Keratinocyte (primary cell): ENCODE measurements around the gene LRRC10B. TPM values are rescaled to one million over a fixed set of nuclear protein-coding genes. Genes with fewer than 3 reads are reported as not detected.

ENCODE experiments used
- DNase-seq: peaks from one replicate; pipeline ENCODE4 v3.0.0-alpha.2; 2011; ENCODE audit warnings: low read depth, missing footprints, low spot score
- FAIRE-seq: peaks from 2 replicates; lab custom pipeline; 2011; peaks lifted over from hg19 to GRCh38; lab: Jason Lieb, UNC
- H2AFZ ChIP-seq: 2 replicates; pipeline ENCODE4 v1.6.0; 2012; ENCODE audit warnings: low read length, control low read depth, inconsistent platforms; ENCODE audit not compliant: control insufficient read depth
- H3K27ac ChIP-seq: 2 replicates; pipeline ENCODE4 v1.5.1; 2011; ENCODE audit warnings: low read length; ENCODE audit not compliant: control insufficient read depth, insufficient read depth
- H3K27me3 ChIP-seq: 3 replicates; pipeline ENCODE4 v1.6.0; 2011; ENCODE audit warnings: low read length; ENCODE audit not compliant: control insufficient read depth, insufficient read depth; ENCODE audit errors: extremely low read depth
- H3K36me3 ChIP-seq, 2 experiments: 2 replicates in 1 of 2; 3 replicates in 1 of 2; pipeline ENCODE4 v1.5.1; 2011; ENCODE audit warnings: low read length in 2 of 2, mild to moderate bottlenecking in 1 of 2; ENCODE audit not compliant: control insufficient read depth in 2 of 2, insufficient read depth in 2 of 2; ENCODE audit errors: extremely low read depth in 1 of 2
- H3K4me1 ChIP-seq: 3 replicates; pipeline ENCODE4 v1.5.1; 2011; ENCODE audit warnings: low read length; ENCODE audit not compliant: control insufficient read depth, insufficient read depth; ENCODE audit errors: extremely low read depth
- H3K4me2 ChIP-seq: 3 replicates; pipeline ENCODE4 v1.6.0; 2011; ENCODE audit warnings: low read depth, low read length; ENCODE audit not compliant: control insufficient read depth, insufficient read depth; ENCODE audit errors: extremely low read depth
- H3K4me3 ChIP-seq, 3 experiments: fragments of 200-600 bp in 1 of 3; sonication (generic) in 1 of 3; 2 replicates in 2 of 3; 3 replicates in 1 of 3; pipeline ENCODE4 v1.5.1; 2011 to 2016; ENCODE audit warnings: low read length in 3 of 3, mild to moderate bottlenecking in 3 of 3, control low read depth in 2 of 3, inconsistent platforms in 1 of 3, low read depth in 1 of 3, mixed read lengths in 1 of 3, mixed run types in 1 of 3, moderate library complexity in 1 of 3; ENCODE audit not compliant: control insufficient read depth in 2 of 3, insufficient read depth in 2 of 3; ENCODE audit errors: extremely low read depth in 1 of 3
- H3K79me2 ChIP-seq: 2 replicates; pipeline ENCODE4 v1.6.0; 2012; ENCODE audit warnings: low read length; ENCODE audit not compliant: control insufficient read depth, insufficient read depth
- H3K9ac ChIP-seq: 3 replicates; pipeline ENCODE4 v1.6.0; 2011; ENCODE audit warnings: low read length; ENCODE audit not compliant: control insufficient read depth, insufficient read depth; ENCODE audit errors: extremely low read depth
- H3K9me1 ChIP-seq: 3 replicates; pipeline ENCODE4 v1.6.0; 2011; ENCODE audit warnings: low read length; ENCODE audit not compliant: control insufficient read depth, insufficient read depth; ENCODE audit errors: extremely low read depth
- H3K9me3 ChIP-seq: 2 replicates; pipeline ENCODE4 v1.5.1; 2012; ENCODE audit warnings: low read depth, low read length; ENCODE audit not compliant: control insufficient read depth
- H4K20me1 ChIP-seq: 3 replicates; pipeline ENCODE4 v1.6.0; 2011; ENCODE audit warnings: low read length; ENCODE audit not compliant: control insufficient read depth, insufficient read depth; ENCODE audit errors: extremely low read depth
- EZH2 ChIP-seq: IDR thresholded peaks from one replicate; pipeline ENCODE4 v1.6.1; 2012; ENCODE audit warnings: inconsistent platforms, mild to moderate bottlenecking, low read length, moderate library complexity
- dilution Hi-C: fragments of 300-500 bp; cut with MboI; formaldehyde crosslinking; loops from one replicate; pipeline ENCODE4 v1.7.0; 2020; ENCODE audit warnings: low sequenced_read_pairs; ENCODE audit not compliant: extremely low pct_ligation_motif_present
- polyA plus RNA-seq, 5 experiments: library from polyadenylated mRNA; depleted of rRNA in 3 of 5; stranded (reverse) in 3 of 5; stranded (forward) in 1 of 5; unstranded in 1 of 5; fragments of >200 nt; gene quantifications; 1 replicate in 1 of 5; 2 replicates in 3 of 5; 3 replicates in 1 of 5; pipeline versions ENCODE4 v1.2.1 to v1.2.3, GENCODE V29; 2011 to 2012; ENCODE audit warnings: missing spikeins in 2 of 5, low read depth in 1 of 5, low replicate concordance in 1 of 5
- small RNA-seq, 3 experiments: library from RNA; depleted of rRNA; stranded (forward); fragments of <200 nt; gene quantifications; one replicate each; pipeline ENCODE3, GENCODE V24; 2012; ENCODE audit warnings: low read depth in 3 of 3, low replicate concordance in 1 of 3; ENCODE audit not compliant: insufficient read length in 3 of 3
- TF ChIP-seq, protein P1 (sequence below), 3 experiments: IDR thresholded peaks in 1 of 3; conservative IDR thresholded peaks in 1 of 3; optimal IDR thresholded peaks in 1 of 3; 2 replicates in 2 of 3; 3 replicates in 1 of 3; pipeline versions ENCODE3 to v1.5.1; 2011; ENCODE audit warnings: low read length in 3 of 3, mild to moderate bottlenecking in 3 of 3, moderate library complexity in 2 of 3, control low read depth in 1 of 3, inconsistent platforms in 1 of 3; ENCODE audit not compliant: insufficient read depth in 2 of 3; ENCODE audit errors: extremely low read depth in 1 of 3

The LRRC10B gene
- polyA plus RNA-seq, 1 donor (not counting 4 experiments of a cell fraction or from before 2014, with no cell fraction given): not detected

GRCh38 chr11:61555978-61556377 is 47.4 kb downstream of the LRRC10B start:
- no peak overlapping the region for H3K4me2 ChIP-seq
- H3K4me3 ChIP-seq: no peak overlapping the region
- H3K9me3 ChIP-seq: no peaks in the 10 kb centered on the region
- H3K4me1 ChIP-seq: peaks cover 6% of the 10 kb centered on the region
- no peak for TF ChIP-seq EZH2
- TF ChIP-seq, protein P1, sequence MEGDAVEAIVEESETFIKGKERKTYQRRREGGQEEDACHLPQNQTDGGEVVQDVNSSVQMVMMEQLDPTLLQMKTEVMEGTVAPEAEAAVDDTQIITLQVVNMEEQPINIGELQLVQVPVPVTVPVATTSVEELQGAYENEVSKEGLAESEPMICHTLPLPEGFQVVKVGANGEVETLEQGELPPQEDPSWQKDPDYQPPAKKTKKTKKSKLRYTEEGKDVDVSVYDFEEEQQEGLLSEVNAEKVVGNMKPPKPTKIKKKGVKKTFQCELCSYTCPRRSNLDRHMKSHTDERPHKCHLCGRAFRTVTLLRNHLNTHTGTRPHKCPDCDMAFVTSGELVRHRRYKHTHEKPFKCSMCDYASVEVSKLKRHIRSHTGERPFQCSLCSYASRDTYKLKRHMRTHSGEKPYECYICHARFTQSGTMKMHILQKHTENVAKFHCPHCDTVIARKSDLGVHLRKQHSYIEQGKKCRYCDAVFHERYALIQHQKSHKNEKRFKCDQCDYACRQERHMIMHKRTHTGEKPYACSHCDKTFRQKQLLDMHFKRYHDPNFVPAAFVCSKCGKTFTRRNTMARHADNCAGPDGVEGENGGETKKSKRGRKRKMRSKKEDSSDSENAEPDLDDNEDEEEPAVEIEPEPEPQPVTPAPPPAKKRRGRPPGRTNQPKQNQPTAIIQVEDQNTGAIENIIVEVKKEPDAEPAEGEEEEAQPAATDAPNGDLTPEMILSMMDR (optimal IDR thresholded peaks at IDR 0.05 in 1 of 3, IDR thresholded peaks at IDR 0.05 in 1 of 3, conservative IDR thresholded peaks at IDR 0.05 in 1 of 3; ENCODE audit: extremely low read depth in 1 of 3, insufficient read depth in 2 of 3, low read length in 3 of 3): no peak
- no peak for FAIRE-seq
- no peak overlapping the region for H3K9ac ChIP-seq
- H2AFZ ChIP-seq: no peak overlapping the region
- no peaks in the 10 kb centered on the region for H3K9me1 ChIP-seq
- dilution Hi-C loops: no loop called here
- peaks cover 50% of the 10 kb centered on the region for H3K27me3 ChIP-seq
- no peak overlapping the region for H3K27ac ChIP-seq
- DNase-seq: no peak
- H4K20me1 ChIP-seq: peaks cover 7% of the 10 kb centered on the region
- H3K79me2 ChIP-seq: no peaks in the 10 kb centered on the region
- H3K36me3 ChIP-seq: no peaks in the 10 kb centered on the region

DNA sequence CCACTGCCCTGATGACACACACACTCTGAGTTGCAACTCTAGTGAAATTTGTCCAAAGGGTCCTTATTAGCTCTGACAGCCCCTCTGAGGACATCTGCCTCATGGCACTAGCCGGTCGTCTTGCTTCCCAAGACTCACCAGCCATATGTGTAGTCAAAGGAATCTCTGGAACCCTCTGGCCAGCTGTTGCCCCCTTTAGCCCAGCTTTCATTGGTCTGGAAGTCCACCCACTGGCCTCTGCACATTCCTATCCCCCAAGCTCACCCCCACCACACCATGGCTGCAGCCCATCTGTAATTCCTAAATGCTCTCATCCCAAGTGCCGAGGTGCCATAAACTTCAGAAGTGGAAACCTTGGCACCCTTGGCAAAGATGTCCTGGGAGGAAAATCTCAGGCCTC is 48.1 kb downstream of the LRRC10B start:
- Histone ChIP-seq H3K36me3 (no peaks in the 10 kb centered on the region), H2AFZ (no peak overlapping the region), H3K27me3 (peaks cover 50% of the 10 kb centered on the region), H3K27ac (no peak overlapping the region), H3K9ac (no peak overlapping the region), H3K9me3 (no peaks in the 10 kb centered on the region), H3K9me1 (no peaks in the 10 kb centered on the region), H3K79me2 (no peaks in the 10 kb centered on the region), H3K4me2 (no peak overlapping the region), H3K4me1 (peaks cover 6% of the 10 kb centered on the region), H3K4me3 (no peak overlapping the region), H4K20me1 (peaks cover 7% of the 10 kb centered on the region)
- DNase-seq: no peak
- FAIRE-seq: no peak
- TF ChIP-seq EZH2: no peak
- TF ChIP-seq, protein P1 (optimal IDR thresholded peaks at IDR 0.05 in 1 of 3, IDR thresholded peaks at IDR 0.05 in 1 of 3, conservative IDR thresholded peaks at IDR 0.05 in 1 of 3; ENCODE audit: extremely low read depth in 1 of 3, insufficient read depth in 2 of 3, low read length in 3 of 3): no peak
- dilution Hi-C loops: no loop called here

Small RNA genes within 50 kb of the gene (small RNA-seq; reads per million reads assigned to genes)
- gene MIR4488: 0 to 0.33 (median 0) reads per million in 3 experiments

Other genes starting within 250 kb of the LRRC10B start
- 0.14 to 0.82 TPM (median 0.30 TPM) in 3 replicates for gene VWCE, start 213.4 kb upstream of the LRRC10B start, polyA plus RNA-seq
- 187 to 236 TPM (median 212 TPM) in 3 replicates for gene DDB1, start 175.6 kb upstream of the LRRC10B start, polyA plus RNA-seq
- gene TKFC, start 175.5 kb upstream of the LRRC10B start, polyA plus RNA-seq: 15.4 to 23.1 TPM (median 18.3 TPM) in 3 replicates
- gene CYB561A3, start 146.9 kb upstream of the LRRC10B start, polyA plus RNA-seq: 42.3 to 124 TPM (median 62.3 TPM) in 3 replicates
- 66.1 to 118 TPM (median 85.4 TPM) in 3 replicates for gene TMEM138, start 146.4 kb upstream of the LRRC10B start, polyA plus RNA-seq
- gene TMEM216, start 116.2 kb upstream of the LRRC10B start, polyA plus RNA-seq: 14.4 to 22.4 TPM (median 17.2 TPM) in 3 replicates
- 24.6 to 60.6 TPM (median 34.5 TPM) in 3 replicates for gene CPSF7, start 78.8 kb upstream of the LRRC10B start, polyA plus RNA-seq
- gene SDHAF2, start 78.6 kb upstream of the LRRC10B start, polyA plus RNA-seq: 55.1 to 71.3 TPM (median 56.4 TPM) in 3 replicates
- gene SYT7, start 72.3 kb downstream of the LRRC10B start, polyA plus RNA-seq: 2.0 to 4.4 TPM (median 2.6 TPM) in 3 replicates
- 0.03 to 0.08 TPM (median 0.04 TPM) in 3 replicates for gene DAGLA, start 171.6 kb downstream of the LRRC10B start, polyA plus RNA-seq
- 0.14 to 0.24 TPM (median 0.24 TPM) in 3 replicates for gene MYRF, start 243.9 kb downstream of the LRRC10B start, polyA plus RNA-seq